NCI-H345 treated with DMSO at 0.1 percent for 48 hours (cell line): Measurements from ENCODE around the gene ZNF260.
"Not testable (repeated sequence)": the region's sequence is repeated elsewhere in the genome, so short reads cannot be mapped to it uniquely, and the experiment has no call there.

Experiments
- DNase-seq: peaks from one replicate; lab custom pipeline; 2025; ENCODE audit not compliant: unreplicated experiment; lab: John Stamatoyannopoulos, UW

The ZNF260 gene

DNA sequence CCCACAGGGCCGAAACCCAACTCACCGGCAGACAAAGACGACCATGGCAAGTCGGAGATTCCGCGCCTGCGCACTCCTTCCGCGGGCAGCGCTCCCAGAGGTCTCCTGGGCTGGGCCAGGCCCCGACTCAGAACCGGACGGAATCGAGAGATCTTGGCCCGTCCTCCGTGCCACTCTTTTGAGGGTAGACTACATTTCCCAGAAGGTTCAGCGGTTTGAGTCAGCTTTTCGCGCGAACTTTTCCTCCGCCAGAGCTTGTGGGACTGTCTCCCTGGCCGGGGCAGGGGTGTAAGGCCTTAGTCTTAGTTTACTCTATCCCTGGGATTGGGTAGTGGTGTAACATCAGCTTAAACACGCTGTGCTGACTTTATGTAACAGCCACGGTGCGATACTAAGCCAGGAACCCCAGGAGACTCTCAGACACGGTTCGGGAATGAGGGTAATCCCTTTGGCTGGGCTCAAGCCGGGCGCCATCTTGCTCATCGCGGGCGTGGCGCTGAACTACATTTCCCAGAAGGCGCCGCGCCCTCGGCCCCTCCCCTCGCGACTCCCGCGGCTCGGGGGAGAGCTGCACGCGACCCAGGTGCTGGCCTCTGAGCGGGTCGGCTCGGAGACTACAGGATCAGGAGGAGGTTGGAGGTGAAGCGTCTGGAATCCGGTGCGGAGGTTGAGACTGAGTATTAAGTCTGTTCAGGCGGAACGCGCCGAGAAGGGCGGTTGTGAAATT lies at the start of gene ZNF260:
Gene ZNF260 (minus strand): TSS at position 78 of the 727 bp plus-strand sequence. CDS start 13,033 bp downstream, outside the sequence.
- peak; percentile 99 for DNase-seq

DNA sequence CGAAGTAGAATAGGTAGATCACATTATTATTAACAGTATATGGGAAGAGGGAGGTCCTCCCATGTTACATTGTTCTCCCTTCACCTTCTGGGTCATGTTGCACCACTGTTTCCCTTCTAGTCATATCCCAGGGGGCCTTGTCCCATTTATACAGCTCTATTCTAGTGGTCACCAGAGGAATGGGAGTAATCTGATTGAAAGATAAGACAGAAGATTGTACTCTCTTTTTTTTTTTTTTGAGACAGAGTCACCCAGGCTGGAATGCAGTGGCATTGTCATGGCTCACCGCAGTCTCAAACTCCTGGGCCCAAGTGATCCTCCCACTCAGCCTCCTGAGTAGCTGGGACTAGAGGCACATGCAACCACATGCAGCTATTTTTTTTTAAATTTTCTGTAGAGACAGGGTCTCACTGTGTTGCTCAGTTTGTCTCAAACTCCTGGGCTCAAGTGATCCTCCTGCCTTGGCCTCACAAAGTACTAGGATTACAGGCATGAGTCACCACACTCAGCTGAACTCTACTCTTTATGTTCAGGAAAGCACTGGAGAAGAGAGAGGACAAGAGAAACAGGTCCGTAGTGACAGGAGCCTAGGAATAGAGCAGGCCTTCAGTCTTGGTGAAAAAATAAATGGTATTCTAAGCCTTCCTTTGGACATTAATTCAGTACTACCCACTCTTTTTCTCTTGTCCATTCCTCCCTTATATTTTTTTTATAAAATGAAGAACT lies 49.4 kb upstream of the ZNF260 start:
- no peak for DNase-seq

DNA sequence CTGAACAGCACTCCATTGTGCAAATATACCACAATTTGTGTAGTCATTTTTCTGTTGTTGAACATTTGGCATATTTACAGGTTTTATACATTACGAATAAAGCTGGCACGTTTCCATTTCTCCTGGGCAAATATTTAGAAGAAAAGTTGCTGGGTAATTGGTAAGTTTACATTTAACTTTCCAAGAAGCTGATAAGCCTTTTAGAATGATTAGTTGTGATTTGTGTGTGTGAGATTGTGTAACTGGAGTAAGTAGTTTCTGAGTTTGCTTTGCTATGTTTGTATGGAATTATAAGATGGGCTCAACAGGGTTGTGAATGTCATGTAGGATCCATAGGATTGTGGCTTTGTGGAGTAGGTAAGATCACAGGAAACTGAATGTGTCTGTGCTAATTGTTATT lies 46.7 kb upstream of the ZNF260 start:
- no peak for DNase-seq

DNA sequence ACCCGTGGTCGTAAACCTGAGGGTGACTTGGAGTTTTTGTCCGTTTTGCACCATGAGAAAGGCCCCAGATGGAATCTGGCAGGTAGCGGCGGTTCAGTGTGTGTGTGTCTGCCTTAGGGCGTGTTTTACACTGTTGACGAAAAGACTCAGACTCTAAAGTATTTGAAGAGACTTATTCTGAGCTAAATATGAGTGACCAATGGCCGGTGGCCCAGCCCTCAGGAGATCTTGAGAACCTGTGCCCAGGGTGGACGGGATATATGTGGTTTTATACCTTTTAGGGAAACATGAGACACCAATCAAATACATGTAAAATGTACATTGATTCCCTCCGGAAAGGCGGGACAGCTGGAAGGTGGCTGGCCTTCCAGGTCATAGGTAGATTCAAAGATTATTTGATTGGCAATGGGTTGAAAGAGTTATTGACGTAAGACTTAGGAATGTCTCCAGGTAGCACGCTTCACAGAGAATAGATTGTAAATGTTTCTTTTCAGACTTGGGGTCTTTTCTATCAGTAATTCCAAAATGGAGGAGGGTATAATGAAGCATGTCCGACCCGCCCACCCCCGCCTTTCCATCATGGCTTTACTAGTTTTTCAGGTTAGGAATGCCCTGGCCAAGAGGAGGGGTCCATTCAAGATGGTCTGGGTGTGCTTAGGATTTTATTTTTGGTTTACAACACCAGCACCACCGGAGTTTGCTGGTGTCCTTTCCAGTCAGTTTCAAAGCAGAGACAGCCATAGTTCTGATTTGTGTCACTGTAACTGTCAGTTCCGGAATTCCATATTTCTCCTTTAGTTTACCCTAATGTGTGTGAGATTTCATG lies 46.0 kb upstream of the ZNF260 start:
- no peak for DNase-seq

DNA sequence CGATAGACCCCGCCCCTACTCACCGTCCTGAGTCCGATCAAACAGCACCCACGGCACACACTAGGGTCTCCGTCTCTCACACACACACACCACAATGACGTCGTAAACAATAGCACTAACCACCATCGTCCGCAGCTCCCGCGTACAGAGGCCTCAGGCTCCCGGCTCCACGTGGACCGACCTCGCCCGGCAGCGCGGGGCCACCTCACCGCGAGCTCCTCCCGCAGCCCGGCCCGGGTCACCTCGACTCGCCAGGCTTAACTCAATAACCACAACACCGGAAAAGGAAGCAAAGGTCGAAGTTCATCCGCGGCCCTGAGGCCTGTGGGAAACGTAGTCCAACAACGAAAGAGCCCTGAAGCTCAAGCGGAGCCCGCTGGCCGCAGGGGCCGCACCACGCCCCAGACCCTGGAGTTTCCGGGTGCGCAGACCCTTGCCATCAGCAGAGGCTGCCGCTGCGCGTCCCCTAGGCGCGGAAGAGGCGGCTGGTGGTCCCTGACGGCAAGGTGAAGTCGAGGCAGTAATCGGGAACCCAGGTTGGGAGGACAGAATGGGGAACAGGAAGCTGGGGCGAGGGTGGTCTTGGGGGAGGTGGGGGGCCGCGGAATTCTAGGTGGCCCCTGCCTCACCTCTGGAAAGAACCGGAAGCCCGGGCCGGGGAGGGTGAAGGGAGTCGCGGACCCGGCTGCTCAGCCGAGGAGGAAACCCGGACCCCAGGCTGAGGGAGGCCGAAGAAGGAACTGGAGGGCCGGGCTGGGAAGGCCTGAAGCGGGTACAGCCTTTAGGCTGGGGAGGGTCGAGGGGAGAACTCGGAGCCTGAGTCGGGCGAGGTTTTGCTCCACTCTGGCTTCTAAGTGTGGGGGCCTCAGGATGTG lies 45.2 kb upstream of the ZNF260 start, which contains the start of gene ZNF529:
Gene ZNF529 (minus strand): TSS at position 273 of the 875 bp plus-strand sequence. CDS start 946 bp downstream, outside the sequence.
- DNase-seq = peak; percentile 97

DNA sequence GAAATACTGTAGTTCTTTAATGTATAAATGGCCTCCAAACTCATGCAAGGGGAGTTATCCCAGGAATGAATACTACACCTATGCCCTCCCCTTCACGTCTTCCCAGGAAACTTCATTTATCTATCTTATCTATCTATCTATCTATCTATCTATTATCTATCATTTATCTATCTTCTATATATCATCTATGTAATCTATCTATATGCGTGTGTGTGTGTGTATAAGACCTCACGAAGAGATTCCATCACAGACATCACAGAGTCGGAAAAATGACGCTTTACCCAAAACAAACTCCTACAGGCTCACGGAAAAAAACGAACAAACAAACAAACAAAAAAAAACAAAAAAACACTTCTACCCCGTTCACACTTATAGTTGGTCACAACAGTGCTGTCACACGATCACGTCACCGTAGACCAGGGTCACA lies 44.5 kb upstream of the ZNF260 start:
- DNase-seq = no peak

DNA sequence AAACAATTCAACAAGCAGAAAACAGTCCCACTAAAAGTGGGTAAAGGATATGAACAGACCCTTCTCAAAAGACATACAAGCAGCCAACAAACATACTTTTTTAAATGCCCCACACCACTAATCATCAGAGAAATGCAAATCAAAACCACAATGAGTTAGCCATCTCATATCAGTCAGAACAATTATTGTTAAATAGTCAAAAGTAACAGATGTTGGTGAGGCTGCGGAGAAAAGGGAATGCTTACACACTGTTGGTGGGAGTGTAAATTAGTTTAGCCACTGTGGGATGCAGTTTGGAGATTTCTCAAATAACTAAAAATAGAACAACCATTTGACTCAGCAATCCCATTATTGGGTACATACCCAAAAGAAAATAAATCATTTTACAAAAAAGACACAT lies 36.3 kb upstream of the ZNF260 start:
- no peak for DNase-seq

DNA sequence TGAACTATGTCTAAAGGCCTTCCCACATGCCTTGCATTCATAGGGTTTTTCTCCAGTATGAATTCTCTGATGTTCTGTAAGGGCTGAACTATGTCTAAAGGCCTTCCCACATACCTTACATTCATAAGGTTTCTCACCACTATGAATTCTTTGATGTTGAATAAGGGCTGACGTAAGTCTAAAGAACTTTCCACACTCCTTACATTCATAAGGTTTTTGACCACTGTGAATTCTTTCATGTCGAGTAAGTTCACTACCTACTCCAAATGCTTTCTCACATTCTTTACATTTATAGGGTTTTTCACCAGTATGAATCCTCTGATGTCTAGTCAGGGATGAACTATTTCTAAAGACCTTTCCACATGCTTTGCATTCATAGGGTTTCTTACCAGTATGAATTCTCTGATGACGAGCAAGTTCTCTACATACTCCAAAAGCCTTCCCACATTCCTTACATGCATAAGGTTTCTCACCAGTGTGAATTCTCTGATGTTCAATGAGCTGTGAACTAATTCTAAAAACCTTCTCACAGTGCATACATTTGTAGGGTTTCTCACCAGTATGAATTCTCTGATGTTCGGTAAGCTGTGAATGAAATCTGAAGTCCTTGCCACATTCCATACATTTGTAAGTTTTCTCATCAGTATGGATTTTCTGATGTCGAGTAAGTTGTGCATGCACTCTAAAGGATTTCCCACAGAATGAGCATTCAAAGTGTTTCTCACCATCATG lies 19.1 kb upstream of the ZNF260 start:
- no peak for DNase-seq

DNA sequence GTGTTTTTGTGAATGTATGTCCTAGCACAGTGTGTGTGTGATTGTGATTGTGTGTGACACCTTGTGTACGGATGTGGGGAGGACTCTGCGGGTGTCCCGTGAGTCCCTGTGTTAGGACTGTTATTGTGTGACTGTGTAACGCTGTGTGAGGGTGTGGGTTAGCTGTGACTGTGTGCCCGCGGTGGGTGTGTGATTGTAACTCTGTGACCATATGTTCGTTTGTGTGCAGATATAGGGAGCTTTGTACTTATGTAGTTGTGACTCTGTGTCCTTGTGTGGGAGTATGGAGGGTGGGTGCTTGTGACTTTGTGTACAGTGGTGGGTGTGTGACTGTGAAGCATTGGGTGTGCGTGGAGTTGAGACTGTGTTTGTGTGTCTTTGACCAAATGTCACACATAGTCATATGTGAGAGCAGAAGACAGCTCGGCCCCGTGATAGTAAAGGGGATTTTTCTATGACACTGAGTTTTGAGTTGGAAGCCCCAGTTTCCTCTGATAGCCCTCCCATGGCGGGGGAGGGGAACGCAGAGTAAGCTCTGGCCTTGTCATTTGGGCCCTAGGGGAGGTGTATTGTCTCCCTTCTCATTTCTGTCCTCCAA lies 949 bp upstream of the ZNF260 start:
- no peak for DNase-seq

DNA sequence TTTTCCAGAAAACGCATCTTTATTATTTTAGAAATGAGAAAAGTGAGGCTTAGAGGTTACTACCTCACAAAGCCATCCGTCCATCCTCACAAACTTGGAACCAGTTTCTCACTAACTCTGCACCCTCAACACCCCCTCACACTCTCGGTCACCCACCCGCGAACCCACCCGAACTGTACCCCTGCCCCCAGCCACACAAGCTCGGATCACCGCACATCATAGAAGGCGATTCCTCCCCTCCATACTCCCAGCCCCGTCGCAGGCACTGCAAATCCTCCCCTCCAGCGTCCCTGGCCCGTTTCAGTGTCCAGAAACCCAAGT lies 238 bp downstream of the ZNF260 start:
- DNase-seq = no peak

DNA sequence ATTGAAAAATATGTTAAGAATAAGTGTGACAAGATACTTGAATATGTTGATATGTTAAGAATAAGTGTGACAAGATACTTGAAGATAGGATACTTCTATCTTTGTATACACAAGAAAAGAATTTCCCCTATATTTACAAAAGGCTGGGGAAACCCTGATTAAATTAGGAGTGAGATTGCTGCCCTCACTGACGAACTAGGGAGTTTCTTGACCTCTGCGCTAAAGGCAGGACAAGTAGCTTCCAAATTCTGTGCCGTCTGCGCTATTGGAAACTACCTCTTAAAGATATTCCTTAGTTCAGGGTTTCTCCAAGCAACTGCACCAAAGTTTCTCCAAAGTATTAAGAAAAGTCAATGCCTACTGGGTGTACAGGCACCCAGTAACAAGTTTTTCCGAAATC lies 730 bp downstream of the ZNF260 start:
- no peak for DNase-seq

DNA sequence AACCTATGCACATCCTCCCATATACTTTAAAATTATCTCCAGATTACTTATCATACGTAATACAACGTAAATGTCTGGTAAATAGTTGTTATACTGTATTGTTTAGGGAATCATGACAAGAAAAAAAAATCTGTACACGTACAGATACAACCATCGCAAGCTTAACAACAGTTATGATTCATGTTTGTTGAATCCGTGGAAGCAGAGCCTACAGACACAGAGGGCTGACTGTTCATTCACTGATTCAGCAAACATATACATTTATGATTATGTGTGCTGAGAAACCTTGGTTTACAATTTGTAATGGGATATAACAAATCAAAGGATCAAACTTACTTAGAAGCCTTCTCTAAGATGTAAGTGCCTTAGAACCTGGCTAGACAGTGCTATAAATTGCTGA lies 1.5 kb downstream of the ZNF260 start:
- DNase-seq = no peak

DNA sequence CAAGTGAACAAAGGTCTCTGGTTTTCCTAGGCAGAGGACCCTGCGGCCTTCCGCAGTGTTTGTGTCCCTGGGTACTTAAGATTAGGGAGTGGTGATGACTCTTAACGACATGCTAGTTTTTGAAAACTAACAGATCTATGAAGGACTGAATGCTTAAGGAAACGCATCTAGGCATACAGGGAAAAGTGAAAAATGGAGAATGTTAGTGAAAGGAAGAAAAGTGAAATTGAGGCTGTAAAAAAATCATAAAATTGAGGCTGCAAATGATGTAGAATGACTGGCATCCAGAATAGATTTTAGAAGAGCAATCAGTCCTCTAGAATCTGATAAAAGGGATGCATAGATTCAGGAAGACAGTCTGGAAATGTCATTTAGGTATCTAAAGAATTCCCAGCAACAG lies 3.5 kb downstream of the ZNF260 start:
- no peak for DNase-seq

DNA sequence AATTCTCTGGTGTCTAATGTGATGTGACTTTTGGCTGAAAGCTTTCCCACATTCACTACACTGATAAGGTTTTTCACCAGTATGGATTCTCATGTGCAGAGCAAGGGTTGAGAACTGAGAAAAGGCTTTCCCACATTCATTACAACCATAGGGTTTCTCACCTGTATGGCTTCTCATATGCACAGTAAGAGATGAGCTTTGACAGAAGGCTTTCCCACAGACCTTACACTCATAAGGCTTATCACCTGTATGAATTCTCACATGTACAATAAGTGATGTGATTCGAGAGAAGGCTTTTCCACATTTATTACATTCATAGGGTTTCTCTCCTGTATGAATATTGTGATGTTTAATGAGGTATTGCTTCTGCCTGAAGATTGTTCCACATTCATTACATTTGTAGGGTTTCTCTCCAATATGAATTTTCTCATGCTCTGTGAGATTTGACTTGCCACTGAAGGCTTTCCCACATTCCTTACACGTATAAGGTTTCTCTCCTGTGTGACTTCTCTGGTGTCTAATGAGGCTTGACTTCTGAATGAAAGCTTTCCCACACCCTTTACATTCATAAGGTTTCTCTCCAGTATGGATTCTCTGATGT lies 14.0 kb downstream of the ZNF260 start:
- no peak for DNase-seq

DNA sequence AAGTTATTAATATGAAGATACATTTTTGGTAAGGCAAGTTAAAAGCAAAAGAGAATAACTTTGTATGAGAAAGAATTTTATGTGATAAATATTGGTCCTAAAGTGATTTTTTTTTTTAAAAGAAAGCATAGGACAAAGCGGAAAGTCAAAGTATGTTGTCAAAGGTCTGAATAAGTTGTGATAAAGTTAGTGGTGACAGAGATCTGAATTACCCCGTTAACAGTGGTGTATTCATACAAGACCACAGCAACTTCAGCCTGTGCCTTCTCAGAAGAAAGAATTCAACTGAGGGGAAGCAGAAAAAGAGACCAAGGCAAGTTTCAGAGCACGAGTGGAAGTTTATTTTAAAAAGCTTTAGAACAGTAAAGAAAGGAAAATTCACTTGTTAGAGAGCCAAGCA lies 19.7 kb downstream of the ZNF260 start:
- no peak for DNase-seq

DNA sequence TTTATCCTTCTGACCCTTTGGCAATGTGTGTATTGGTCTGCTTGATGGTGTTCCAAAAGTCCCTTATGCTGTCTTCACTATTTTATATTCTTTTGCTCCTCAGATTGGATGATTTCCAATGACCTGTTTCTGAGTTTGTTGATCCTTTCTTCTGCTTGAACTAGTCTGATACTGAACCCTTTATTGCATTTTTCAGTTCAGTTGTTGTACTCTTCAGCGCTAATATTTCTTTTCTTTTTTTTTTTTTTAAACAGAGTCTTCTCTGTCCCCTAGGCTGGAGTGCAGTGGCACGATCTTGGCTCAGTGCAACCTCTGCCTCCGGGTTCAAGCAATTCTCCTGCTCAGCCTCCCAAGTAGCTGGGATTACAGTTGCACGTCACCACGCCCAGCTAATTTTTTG lies 26.1 kb downstream of the ZNF260 start:
- no peak for DNase-seq

DNA sequence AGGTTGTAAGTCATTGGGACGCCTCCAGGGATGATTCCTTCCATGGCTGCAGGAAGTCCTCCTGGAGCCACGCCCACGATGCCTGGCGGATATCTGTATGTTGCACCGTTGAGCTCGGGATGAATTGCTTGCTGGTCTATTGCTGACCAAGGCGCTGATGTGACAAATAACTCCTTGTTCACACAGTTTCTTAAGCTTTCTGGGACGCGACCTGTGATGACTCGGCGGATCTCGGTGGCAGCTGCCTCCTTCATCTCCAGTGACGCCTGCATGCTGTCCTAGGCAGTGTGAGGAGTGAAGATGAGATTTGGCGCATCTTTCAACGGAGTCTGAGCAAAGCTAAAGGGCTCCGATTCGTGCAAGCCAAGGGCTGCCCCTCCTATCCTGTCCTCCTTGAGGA lies 31.1 kb downstream of the ZNF260 start:
- DNase-seq = no peak

DNA sequence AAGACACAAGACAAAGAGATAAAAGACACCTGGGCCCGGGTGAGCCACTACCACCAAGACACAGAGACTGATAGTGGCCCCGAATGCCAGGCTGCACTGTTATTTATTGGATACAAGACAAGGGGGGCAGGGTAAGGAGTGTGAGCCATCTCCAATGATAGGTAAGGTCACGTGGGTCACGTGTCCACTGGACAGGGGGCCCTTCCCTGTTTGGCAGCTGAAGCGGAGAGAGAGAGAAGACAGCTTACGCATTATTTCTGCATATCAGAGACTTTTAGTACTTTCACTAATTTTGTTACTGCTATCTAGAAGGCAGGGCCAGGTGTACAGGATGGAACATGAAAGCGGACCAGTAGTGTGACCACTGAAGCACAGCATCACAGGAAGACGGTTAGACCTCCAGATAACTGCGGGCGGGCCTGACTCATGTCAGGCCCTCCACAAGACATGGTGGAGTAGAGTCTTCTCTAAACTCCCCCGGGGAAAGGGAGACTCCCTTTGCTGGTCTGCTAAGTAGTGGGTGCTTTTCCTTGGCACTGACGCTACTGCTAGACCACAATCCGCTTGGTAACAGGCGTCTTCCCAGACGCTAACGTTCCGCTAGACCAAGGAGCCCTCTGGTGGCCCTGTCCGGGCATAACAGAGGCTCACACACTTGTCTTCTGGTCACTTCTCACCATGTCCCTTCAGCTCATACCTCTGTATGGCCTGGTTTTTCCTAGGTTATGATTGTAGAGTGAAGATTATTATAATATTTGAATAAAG lies 35.2 kb downstream of the ZNF260 start:
- peak; percentile 49 for DNase-seq

DNA sequence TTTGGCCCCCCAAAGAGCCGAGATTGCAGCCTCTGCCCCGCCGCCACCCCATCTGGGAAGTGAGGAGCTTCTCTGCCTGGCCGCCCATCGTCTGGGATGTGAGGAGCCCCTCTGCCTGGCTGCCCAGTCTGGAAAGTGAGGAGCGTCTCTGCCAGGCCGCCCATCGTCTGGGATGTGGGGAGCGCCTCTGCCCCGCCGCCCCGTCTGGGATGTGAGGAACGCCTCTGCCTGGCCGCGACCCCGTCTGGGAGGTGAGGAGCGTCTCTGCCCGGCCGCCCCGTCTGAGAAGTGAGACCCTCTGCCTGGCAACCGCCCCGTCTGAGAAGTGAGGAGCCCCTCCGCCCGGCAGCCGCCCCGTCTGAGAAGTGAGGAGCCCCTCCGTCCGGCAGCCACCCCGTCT lies 37.2 kb downstream of the ZNF260 start:
- not testable (repeated sequence) for DNase-seq
